ENCODE data around the gene BCL2L11. TPM values are rescaled to one million over a fixed set of nuclear protein-coding genes. Genes with fewer than 3 reads are reported as not detected.

BCL2L11 gene
- total and polyA plus RNA-seq, 9 of the 15 experiments (the other 6 are each of a cell fraction or from before 2014, with no cell fraction given) = 2.2 to 18.8 (median 5.0) TPM

DNA sequence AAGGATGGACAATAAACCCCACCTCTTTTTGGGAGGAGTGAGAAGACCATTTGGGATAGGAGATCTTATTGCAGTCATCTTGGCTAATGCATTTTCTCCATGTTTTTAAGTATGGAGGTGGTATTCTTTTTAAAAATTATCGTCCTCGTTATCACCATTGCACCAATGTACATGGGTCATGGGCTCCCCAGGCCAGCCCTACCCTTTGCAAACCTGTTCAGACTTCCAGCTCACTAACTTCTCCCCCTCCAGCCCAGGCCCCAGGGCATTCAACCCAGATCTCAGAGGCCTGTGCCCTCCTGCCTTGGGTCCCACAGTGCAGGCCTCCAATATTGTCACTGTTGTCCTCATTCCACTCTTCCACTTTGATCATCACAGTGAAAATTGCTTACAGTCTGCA, 68.4 kb downstream of the BCL2L11 start:
- Histone ChIP-seq H3K4me2 (ENCODE audit: insufficient read depth, low read length) (no peak overlapping the region), H3K27me3 (ENCODE audit: control insufficient read depth in 2 of 2, insufficient read depth in 2 of 2, low read length in 2 of 2) (no peaks in the 10 kb centered on the region; a peak in 1 of 5 replicates), H3K36me3 (ENCODE audit: control insufficient read depth, insufficient read depth, low read length) (no peaks in the 10 kb centered on the region), H3K4me1 (replicated peaks in 1 of 2; ENCODE audit: control insufficient read depth in 2 of 2, insufficient read depth in 2 of 2, low read length in 2 of 2) (peaks cover 4 to 6% of the 10 kb centered on the region in 2 experiments; a peak in 2 of 5 replicates), H4K20me1 (replicated peaks; ENCODE audit: control insufficient read depth, insufficient read depth, low read length) (peaks cover 4% of the 10 kb centered on the region; the same call in 1 of the 2 replicates), H3K9me3 (replicated peaks; ENCODE audit: control insufficient read depth, insufficient read depth, low read depth, low read length) (no peaks in the 10 kb centered on the region), H3K9ac (ENCODE audit: insufficient read depth in 1 of 2, low read depth in 2 of 2, low read length in 2 of 2) (no peak overlapping the region), H3K9me1 (ENCODE audit: control insufficient read depth, insufficient read depth, low read length) (no peaks in the 10 kb centered on the region), H3K27ac (ENCODE audit: extremely low read depth, low read depth, low read length) (no peak overlapping the region), H3K79me2 (ENCODE audit: control insufficient read depth, insufficient read depth, low read length) (no peaks in the 10 kb centered on the region), H2AFZ (ENCODE audit: low read depth, low read length) (no peak overlapping the region), H3K4me3 (no peak overlapping the region)
- intact Hi-C loops (cut with micrococcal nuclease) = no loop called here
- DNase-seq (ENCODE audit: extremely low read depth in 1 of 4, low spot score in 3 of 4) = no peak
- no TSS peak for BruUV-seq (replicated peaks)
- 0% methylated on average over 2 of the region's 2 CpGs for WGBS (ENCODE audit: insufficient coverage, low coverage, missing lambda C conversion rate)
- TF ChIP-seq, protein P1, sequence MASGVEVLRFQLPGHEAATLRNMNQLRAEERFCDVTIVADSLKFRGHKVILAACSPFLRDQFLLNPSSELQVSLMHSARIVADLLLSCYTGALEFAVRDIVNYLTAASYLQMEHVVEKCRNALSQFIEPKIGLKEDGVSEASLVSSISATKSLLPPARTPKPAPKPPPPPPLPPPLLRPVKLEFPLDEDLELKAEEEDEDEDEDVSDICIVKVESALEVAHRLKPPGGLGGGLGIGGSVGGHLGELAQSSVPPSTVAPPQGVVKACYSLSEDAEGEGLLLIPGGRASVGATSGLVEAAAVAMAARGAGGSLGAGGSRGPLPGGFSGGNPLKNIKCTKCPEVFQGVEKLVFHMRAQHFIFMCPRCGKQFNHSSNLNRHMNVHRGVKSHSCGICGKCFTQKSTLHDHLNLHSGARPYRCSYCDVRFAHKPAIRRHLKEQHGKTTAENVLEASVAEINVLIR (CRISPR knock-in tag; IDR thresholded peaks at IDR 0.05) = no peak
- no peak for TF ChIP-seq POLR2AphosphoS5 (IDR thresholded peaks at IDR 0.05; ENCODE audit: control insufficient read depth, insufficient read depth, low read depth, low read length)
- TF ChIP-seq SP1 (CRISPR knock-in tag; IDR thresholded peaks at IDR 0.05) = no peak
- no peak for TF ChIP-seq DIDO1 (tag; IDR thresholded peaks at IDR 0.05; ENCODE audit: low read depth)
- no peak for TF ChIP-seq CHCHD3 (CRISPR knock-in tag; IDR thresholded peaks at IDR 0.05)
- no peak for TF ChIP-seq ZNF41 (CRISPR knock-in tag; conservative IDR thresholded peaks at IDR 0.05)
- no peak for TF ChIP-seq RBM34 (IDR thresholded peaks at IDR 0.05; ENCODE audit: borderline replicate concordance, insufficient read depth, low read length)
- TF ChIP-seq SRSF9 (IDR thresholded peaks at IDR 0.05; ENCODE audit: borderline replicate concordance, low read depth, low read length) = no peak
- TF ChIP-seq, protein P2, sequence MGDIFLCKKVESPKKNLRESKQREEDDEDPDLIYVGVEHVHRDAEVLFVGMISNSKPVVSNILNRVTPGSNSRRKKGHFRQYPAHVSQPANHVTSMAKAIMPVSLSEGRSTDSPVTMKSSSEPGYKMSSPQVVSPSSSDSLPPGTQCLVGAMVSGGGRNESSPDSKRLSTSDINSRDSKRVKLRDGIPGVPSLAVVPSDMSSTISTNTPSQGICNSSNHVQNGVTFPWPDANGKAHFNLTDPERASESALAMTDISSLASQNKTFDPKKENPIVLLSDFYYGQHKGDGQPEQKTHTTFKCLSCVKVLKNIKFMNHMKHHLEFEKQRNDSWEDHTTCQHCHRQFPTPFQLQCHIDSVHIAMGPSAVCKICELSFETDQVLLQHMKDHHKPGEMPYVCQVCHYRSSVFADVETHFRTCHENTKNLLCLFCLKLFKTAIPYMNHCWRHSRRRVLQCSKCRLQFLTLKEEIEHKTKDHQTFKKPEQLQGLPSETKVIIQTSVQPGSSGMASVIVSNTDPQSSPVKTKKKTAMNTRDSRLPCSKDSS (IDR thresholded peaks at IDR 0.05; ENCODE audit: low read depth, partially characterized antibody) = no peak
- TF ChIP-seq KHSRP (IDR thresholded peaks at IDR 0.05) = no peak
- TF ChIP-seq ASH1L (IDR thresholded peaks at IDR 0.05; ENCODE audit: borderline replicate concordance, low read depth, partially characterized antibody) = no peak
- no peak for TF ChIP-seq NBN (IDR thresholded peaks at IDR 0.05; ENCODE audit: low read depth)
- no peak for TF ChIP-seq EHMT2 (IDR thresholded peaks at IDR 0.05)
- no peak for TF ChIP-seq MCM2 (IDR thresholded peaks at IDR 0.05; ENCODE audit: low read depth)
- no peak for TF ChIP-seq HOXB6 (CRISPR knock-in tag; IDR thresholded peaks at IDR 0.05; ENCODE audit: borderline replicate concordance)
- no peak for TF ChIP-seq ZNF444 (CRISPR knock-in tag; IDR thresholded peaks at IDR 0.05)
- no peak for TF ChIP-seq SMAD2 (IDR thresholded peaks at IDR 0.05; ENCODE audit: low read depth, low read length)
- CTCF ChIA-PET (ENCODE audit: low intra/inter-chr PET ratio) = no interaction called here
- no peak for ATAC-seq
- POLR2A ChIA-PET = no interaction called here
- in situ Hi-C loops (cut with MboI) = no loop called here
- FAIRE-seq = no peak
